HepG2 (cell line): ENCODE results near the gene C16orf78. TPM values are rescaled to one million over a fixed set of nuclear protein-coding genes. Genes with fewer than 3 reads are reported as not detected.

ENCODE experiments used
- ATAC-seq: fragments of 200-7000 bp; cut with Tn5 transposase; 3 replicates; pipeline ENCODE4 v1.9.1; 2020; ENCODE audit warnings: mild to moderate bottlenecking, moderate library complexity
- BruUV-seq: library from RNA; stranded (reverse); fragments of 400-500 nt; replicated peaks from 2 replicates; lab custom pipeline; 2021; lab: Mats Ljungman, UMichigan
- CTCF ChIA-PET: fragments of 300-600 bp; formaldehyde crosslinking; extraction: SDS; loops from one replicate; lab custom pipeline; 2021; ENCODE audit warnings: low total read pairs, inconsistent platforms, low intra/inter-chr PET ratio; lab: Yijun Ruan, JAX
- POLR2A ChIA-PET: fragments of 350-600 bp; sonication (Branson Sonifier 250); formaldehyde crosslinking; loops from one replicate; lab custom pipeline; 2020; ENCODE audit warnings: antibody characterized with exemption, inconsistent platforms; lab: Yijun Ruan, JAX
- DNase-seq: peaks from one replicate; pipeline ENCODE4 v3.0.0-alpha.2; 2015; ENCODE audit warnings: low spot score
- FAIRE-seq: peaks from 3 replicates; lab custom pipeline; 2011; peaks lifted over from hg19 to GRCh38; lab: Jason Lieb, UNC
- H2AFZ ChIP-seq: one replicate; pipeline ENCODE4 v1.6.1; 2011; ENCODE audit warnings: low read length, inconsistent platforms
- H3K27ac ChIP-seq: fragments of 300-600 bp; 3 replicates; pipeline ENCODE4 v1.8.0; 2011; ENCODE audit warnings: mixed run types, mild to moderate bottlenecking, mixed read lengths, low read length, inconsistent platforms; ENCODE audit not compliant: insufficient read depth; ENCODE audit errors: extremely low read length
- H3K27me3 ChIP-seq, 2 experiments: fragments of 200-600 bp in 1 of 2; 2 replicates in 1 of 2; 3 replicates in 1 of 2; pipeline versions ENCODE4 v1.6.0 to v1.8.0; 2011; ENCODE audit warnings: low read length in 2 of 2, mild to moderate bottlenecking in 2 of 2, moderate library complexity in 2 of 2, inconsistent platforms in 1 of 2; ENCODE audit not compliant: insufficient read depth in 2 of 2, control insufficient read depth in 1 of 2
- H3K36me3 ChIP-seq, 2 experiments: fragments of 200-600 bp in 1 of 2; replicated peaks in 1 of 2; 2 replicates in 1 of 2; 3 replicates in 1 of 2; pipeline versions ENCODE4 v1.5.1 to v1.8.0; 2011; ENCODE audit warnings: low read length in 2 of 2, inconsistent platforms in 1 of 2; ENCODE audit not compliant: insufficient read depth in 2 of 2, control insufficient read depth in 1 of 2
- H3K4me1 ChIP-seq: 2 replicates; pipeline ENCODE4 v1.5.1; 2012; ENCODE audit warnings: low read length, inconsistent platforms; ENCODE audit not compliant: insufficient read depth
- H3K4me2 ChIP-seq: 2 replicates; pipeline ENCODE4 v1.6.0; 2011; ENCODE audit warnings: low read depth, low read length, inconsistent platforms
- H3K4me3 ChIP-seq, 3 experiments: fragments of 200-600 bp in 1 of 3; sonication (generic), shearing (Covaris generic) in 1 of 3; replicated peaks in 1 of 3; 2 replicates each; pipeline ENCODE4 v1.5.1; 2011 to 2016; ENCODE audit warnings: low read length in 3 of 3, inconsistent platforms in 2 of 3, low read depth in 2 of 3, mild to moderate bottlenecking in 2 of 3, control low read depth in 1 of 3, mixed read lengths in 1 of 3; ENCODE audit not compliant: insufficient read depth in 1 of 3
- H3K79me2 ChIP-seq: one replicate; pipeline ENCODE4 v1.6.1; 2011; ENCODE audit warnings: low read length, inconsistent platforms; ENCODE audit not compliant: insufficient read depth
- H3K9ac ChIP-seq: 2 replicates; pipeline ENCODE4 v1.6.0; 2011; ENCODE audit warnings: mild to moderate bottlenecking, low read depth, low read length, inconsistent platforms; ENCODE audit not compliant: insufficient read depth
- H3K9me3 ChIP-seq: 2 replicates; pipeline ENCODE4 v1.5.1; 2012; ENCODE audit warnings: mild to moderate bottlenecking, low read length
- H4K20me1 ChIP-seq: 2 replicates; pipeline ENCODE4 v1.6.0; 2011; ENCODE audit warnings: inconsistent platforms, mild to moderate bottlenecking, low read length, moderate library complexity; ENCODE audit not compliant: insufficient read depth
- ATF7 ChIP-seq, 2 experiments: fragments of 450-650 bp in 1 of 2; sonication (generic) in 1 of 2; formaldehyde crosslinking in 1 of 2; IDR thresholded peaks; 2 replicates each; pipeline versions ENCODE4 v1.4.0 to v1.6.1; 2016 to 2020; ENCODE audit warnings: antibody characterized with exemption in 1 of 2, mild to moderate bottlenecking in 1 of 2, missing genetic modification reagents in 1 of 2
- CHD2 ChIP-seq: IDR thresholded peaks from 2 replicates; pipeline ENCODE4 v1.6.1; 2011; ENCODE audit warnings: low read depth, low read length, improper control_type of control experiment
- FOXP1 ChIP-seq, 2 experiments: fragments of 450-650 bp in 1 of 2; IDR thresholded peaks; 2 replicates each; pipeline ENCODE4 v1.6.1; 2017 to 2018; ENCODE audit warnings: antibody characterized with exemption in 1 of 2
- GPN1 ChIP-seq: sonication (generic); formaldehyde crosslinking; IDR thresholded peaks from 2 replicates; pipeline ENCODE4 v1.5.1; 2020; ENCODE audit warnings: missing genetic modification reagents, borderline replicate concordance
- MAF1 ChIP-seq: sonication (generic); formaldehyde crosslinking; IDR thresholded peaks from 2 replicates; pipeline ENCODE4 v1.5.0; 2020; ENCODE audit warnings: missing genetic modification reagents, borderline replicate concordance
- NFE2 ChIP-seq: sonication (generic); formaldehyde crosslinking; IDR thresholded peaks from 2 replicates; pipeline ENCODE4 v1.4.0; 2020; ENCODE audit warnings: missing genetic modification reagents
- NFE2L2 ChIP-seq: fragments of 150-350 bp; IDR thresholded peaks from 2 replicates; pipeline ENCODE4 v1.6.1; 2014; ENCODE audit warnings: low read length
- POLR2AphosphoS2 ChIP-seq: IDR thresholded peaks from 2 replicates; pipeline ENCODE4 v1.6.1; 2011; ENCODE audit warnings: low read depth, low read length, improper control_type of control experiment
- RAD51 ChIP-seq: fragments of 450-650 bp; IDR thresholded peaks from 2 replicates; pipeline ENCODE4 v1.6.1; 2016; ENCODE audit warnings: borderline replicate concordance
- RFXANK ChIP-seq: IDR thresholded peaks from 2 replicates; pipeline ENCODE4 v1.6.1; 2016
- ZBTB42 ChIP-seq: sonication (generic); formaldehyde crosslinking; IDR thresholded peaks from 2 replicates; pipeline ENCODE4 v1.5.0; 2020; ENCODE audit warnings: mild to moderate bottlenecking, missing genetic modification reagents
- ZFX ChIP-seq: sonication (generic); formaldehyde crosslinking; IDR thresholded peaks from 2 replicates; pipeline ENCODE4 v1.4.0; 2020; ENCODE audit warnings: mild to moderate bottlenecking, low read depth, missing genetic modification reagents, moderate library complexity
- ZNF121 ChIP-seq: sonication (generic); formaldehyde crosslinking; IDR thresholded peaks from 2 replicates; pipeline ENCODE4 v1.5.0; 2020; ENCODE audit warnings: mild to moderate bottlenecking, missing genetic modification reagents
- ZNF3 ChIP-seq: IDR thresholded peaks from 2 replicates; pipeline ENCODE4 v1.7.0; 2017; ENCODE audit warnings: inconsistent platforms
- ZNF317 ChIP-seq: sonication (generic); formaldehyde crosslinking; IDR thresholded peaks from 2 replicates; pipeline ENCODE4 v1.5.0; 2020; ENCODE audit warnings: mild to moderate bottlenecking, missing genetic modification reagents
- ZNF33A ChIP-seq: sonication (generic); formaldehyde crosslinking; IDR thresholded peaks from 2 replicates; pipeline ENCODE4 v1.5.1; 2020; ENCODE audit warnings: missing genetic modification reagents, mild to moderate bottlenecking, moderate library complexity, borderline replicate concordance
- ZNF891 ChIP-seq: sonication (generic); formaldehyde crosslinking; IDR thresholded peaks from 2 replicates; pipeline ENCODE4 v1.5.0; 2020; ENCODE audit warnings: mild to moderate bottlenecking, missing genetic modification reagents
- WGBS: methylation state at CpG from one replicate; pipeline ENCODE4 v1.1.6; 2017; ENCODE audit warnings: low lambda C conversion rate; 5-methylcytosine and 5-hydroxymethylcytosine counted together
- in situ Hi-C: cut with HindIII; loops from 2 replicates; pipeline ENCODE4 v1.10.0; 2017; ENCODE audit warnings: low pct_unique_long_range_greater_than_20kb; ENCODE audit not compliant: extremely low pct_ligation_motif_present
- intact Hi-C: fragments of 100-400 bp; cut with micrococcal nuclease; formaldehyde crosslinking; loops from one replicate; pipeline ENCODE4 v1.10.0; 2022; ENCODE audit not compliant: unreplicated experiment
- polyA plus RNA-seq, 8 experiments: library from polyadenylated mRNA; depleted of rRNA in 3 of 8; stranded (reverse) in 7 of 8; unstranded in 1 of 8; fragments of >200 nt; fragmentation: Illumina TruSeq in 4 of 8; extraction: Trizol in 4 of 8; gene quantifications; 2 replicates each; pipeline versions ENCODE4 v1.2.1 to v1.2.3, GENCODE V29; 2011 to 2016; ENCODE audit warnings: low read depth in 4 of 8, missing spikeins in 1 of 8, mixed read lengths in 1 of 8; ENCODE audit not compliant: insufficient read depth in 1 of 8
- total RNA-seq, 5 experiments: library from RNA; depleted of rRNA; stranded (reverse); fragments of >200 nt; fragmentation: Illumina TruSeq; extraction: Trizol; gene quantifications; 2 replicates each; pipeline ENCODE4 v1.2.3, GENCODE V29; 2016; ENCODE audit warnings: low read depth in 1 of 5
- TF ChIP-seq, protein P1 (sequence below): sonication (generic); formaldehyde crosslinking; IDR thresholded peaks from 2 replicates; pipeline ENCODE4 v1.4.0; 2020; ENCODE audit warnings: mild to moderate bottlenecking, missing genetic modification reagents
- TF ChIP-seq, protein P2 (sequence below): sonication (generic); formaldehyde crosslinking; IDR thresholded peaks from 2 replicates; pipeline ENCODE4 v1.5.0; 2020; ENCODE audit warnings: missing genetic modification reagents
- TF ChIP-seq, protein P3 (sequence below): sonication (generic); formaldehyde crosslinking; IDR thresholded peaks from 2 replicates; pipeline ENCODE4 v1.4.0; 2020; ENCODE audit warnings: missing genetic modification reagents

The C16orf78 gene
- total and polyA plus RNA-seq, 2 of the 13 experiments (the other 11 are each of a cell fraction or from before 2014, with no cell fraction given): not detected

DNA sequence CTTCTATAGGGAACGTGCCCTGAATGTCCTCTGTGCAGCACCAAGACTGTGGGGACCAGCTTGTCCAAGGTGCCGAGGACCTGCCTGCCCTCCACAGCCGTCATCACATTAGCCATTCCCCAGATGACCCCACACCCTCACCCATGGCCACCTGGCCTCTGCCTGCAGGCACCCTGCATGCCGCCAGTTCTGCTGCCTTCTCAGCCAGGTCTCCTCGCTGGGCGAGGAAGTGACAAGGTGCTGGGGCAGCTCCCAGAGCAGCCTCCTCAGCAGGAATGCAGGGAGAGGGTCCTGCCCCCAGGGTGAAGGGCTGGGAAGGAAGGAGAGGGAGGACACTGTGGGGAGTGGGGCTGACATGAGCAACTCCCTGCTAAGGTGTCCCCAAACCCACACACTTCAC, 18.6 kb upstream of the C16orf78 start:
- H3K4me2 ChIP-seq: no peak overlapping the region
- DNase-seq (no peak), FAIRE-seq (no peak), ATAC-seq (no peak)
- no peak overlapping the region for H3K27ac ChIP-seq
- H3K4me3 ChIP-seq: no peak overlapping the region
- POLR2A ChIA-PET: no interaction called here
- intact Hi-C loops (no loop called here), in situ Hi-C loops (loop anchor here (5.0 kb wide), 1 partner anchor 663 kb away; no protein-coding TSS in a partner anchor)
- peaks cover 0 to 11% of the 10 kb centered on the region in 2 experiments; a peak in 2 of 5 replicates for H3K27me3 ChIP-seq
- TF ChIP-seq, protein P1, sequence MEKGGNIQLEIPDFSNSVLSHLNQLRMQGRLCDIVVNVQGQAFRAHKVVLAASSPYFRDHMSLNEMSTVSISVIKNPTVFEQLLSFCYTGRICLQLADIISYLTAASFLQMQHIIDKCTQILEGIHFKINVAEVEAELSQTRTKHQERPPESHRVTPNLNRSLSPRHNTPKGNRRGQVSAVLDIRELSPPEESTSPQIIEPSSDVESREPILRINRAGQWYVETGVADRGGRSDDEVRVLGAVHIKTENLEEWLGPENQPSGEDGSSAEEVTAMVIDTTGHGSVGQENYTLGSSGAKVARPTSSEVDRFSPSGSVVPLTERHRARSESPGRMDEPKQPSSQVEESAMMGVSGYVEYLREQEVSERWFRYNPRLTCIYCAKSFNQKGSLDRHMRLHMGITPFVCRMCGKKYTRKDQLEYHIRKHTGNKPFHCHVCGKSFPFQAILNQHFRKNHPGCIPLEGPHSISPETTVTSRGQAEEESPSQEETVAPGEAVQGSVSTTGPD (CRISPR knock-in tag): no peak
- no peak for TF ChIP-seq ZFX (CRISPR knock-in tag)
- no peak for TF ChIP-seq GPN1
- TF ChIP-seq, protein P2, sequence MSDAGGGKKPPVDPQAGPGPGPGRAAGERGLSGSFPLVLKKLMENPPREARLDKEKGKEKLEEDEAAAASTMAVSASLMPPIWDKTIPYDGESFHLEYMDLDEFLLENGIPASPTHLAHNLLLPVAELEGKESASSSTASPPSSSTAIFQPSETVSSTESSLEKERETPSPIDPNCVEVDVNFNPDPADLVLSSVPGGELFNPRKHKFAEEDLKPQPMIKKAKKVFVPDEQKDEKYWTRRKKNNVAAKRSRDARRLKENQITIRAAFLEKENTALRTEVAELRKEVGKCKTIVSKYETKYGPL: no peak
- no peak for TF ChIP-seq ATF7 (IDR thresholded peaks at IDR 0.05)
- no peak for TF ChIP-seq ATF7 (CRISPR knock-in tag; IDR thresholded peaks at IDR 0.05)
- TF ChIP-seq CHD2: no peak
- TF ChIP-seq RFXANK: no peak
- no peak for TF ChIP-seq ZNF317 (CRISPR knock-in tag)
- TF ChIP-seq, protein P3, sequence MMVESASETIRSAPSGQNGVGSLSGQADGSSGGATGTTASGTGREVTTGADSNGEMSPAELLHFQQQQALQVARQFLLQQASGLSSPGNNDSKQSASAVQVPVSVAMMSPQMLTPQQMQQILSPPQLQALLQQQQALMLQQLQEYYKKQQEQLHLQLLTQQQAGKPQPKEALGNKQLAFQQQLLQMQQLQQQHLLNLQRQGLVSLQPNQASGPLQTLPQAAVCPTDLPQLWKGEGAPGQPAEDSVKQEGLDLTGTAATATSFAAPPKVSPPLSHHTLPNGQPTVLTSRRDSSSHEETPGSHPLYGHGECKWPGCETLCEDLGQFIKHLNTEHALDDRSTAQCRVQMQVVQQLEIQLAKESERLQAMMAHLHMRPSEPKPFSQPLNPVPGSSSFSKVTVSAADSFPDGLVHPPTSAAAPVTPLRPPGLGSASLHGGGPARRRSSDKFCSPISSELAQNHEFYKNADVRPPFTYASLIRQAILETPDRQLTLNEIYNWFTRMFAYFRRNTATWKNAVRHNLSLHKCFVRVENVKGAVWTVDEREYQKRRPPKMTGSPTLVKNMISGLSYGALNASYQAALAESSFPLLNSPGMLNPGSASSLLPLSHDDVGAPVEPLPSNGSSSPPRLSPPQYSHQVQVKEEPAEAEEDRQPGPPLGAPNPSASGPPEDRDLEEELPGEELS (CRISPR knock-in tag): no peak
- TF ChIP-seq NFE2L2: no peak
- TF ChIP-seq ZNF121 (CRISPR knock-in tag): no peak
- no peak for TF ChIP-seq MAF1 (CRISPR knock-in tag)
- TF ChIP-seq ZNF33A (CRISPR knock-in tag): no peak
- TF ChIP-seq POLR2AphosphoS2: no peak
- TF ChIP-seq FOXP1 (IDR thresholded peaks at IDR 0.05): no peak
- TF ChIP-seq FOXP1 (CRISPR knock-in tag; IDR thresholded peaks at IDR 0.05): no peak
- no peak for TF ChIP-seq NFE2 (CRISPR knock-in tag)
- no peak for TF ChIP-seq ZBTB42
- TF ChIP-seq RAD51: no peak
- no peak for TF ChIP-seq ZNF3 (CRISPR knock-in tag)
- TF ChIP-seq ZNF891: no peak
- H3K9me3 ChIP-seq: no peaks in the 10 kb centered on the region
- no peak overlapping the region for H3K9ac ChIP-seq
- H4K20me1 ChIP-seq: no peaks in the 10 kb centered on the region; the same call in 1 of the 2 replicates
- CTCF ChIA-PET: no interaction called here
- peaks cover 6% of the 10 kb centered on the region for H3K4me1 ChIP-seq
- no peak overlapping the region for H2AFZ ChIP-seq
- H3K79me2 ChIP-seq: no peaks in the 10 kb centered on the region
- H3K36me3 ChIP-seq: no peaks in the 10 kb centered on the region
- WGBS: 12% methylated on average over 6 of the region's 6 CpGs
- no TSS peak for BruUV-seq
